Activated CD4-positive, CD25-positive, alpha-beta regulatory T cell treated with anti-CD3 and anti-CD28 coated beads, Interleukin-2, amount 50 U/mL, for 72 hours (primary cell): ENCODE results near the gene ENOX1.

Experiments used
- DNase-seq: peaks from one replicate; pipeline ENCODE4 v3.0.0; 2021

ENOX1 gene

DNA sequence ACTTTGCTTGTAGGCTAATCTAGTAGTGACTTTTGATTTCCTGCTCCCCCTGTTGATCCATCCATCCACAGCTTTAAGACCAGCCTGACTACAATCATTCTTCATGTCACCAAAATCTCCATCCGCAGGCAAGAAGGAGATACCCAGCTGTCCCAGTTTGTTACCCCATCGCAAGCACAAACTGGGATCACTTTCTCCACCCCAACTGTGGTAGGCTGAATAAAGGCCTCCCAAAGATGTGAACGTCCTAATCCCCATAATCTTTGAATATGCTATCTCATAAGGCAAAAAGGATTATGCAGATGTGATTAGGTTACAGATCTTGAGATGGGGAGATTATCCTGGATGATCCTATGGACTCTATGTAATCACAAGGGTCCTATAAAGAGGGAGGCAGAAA, 202.0 kb downstream of the ENOX1 start:
- no peak for DNase-seq

DNA sequence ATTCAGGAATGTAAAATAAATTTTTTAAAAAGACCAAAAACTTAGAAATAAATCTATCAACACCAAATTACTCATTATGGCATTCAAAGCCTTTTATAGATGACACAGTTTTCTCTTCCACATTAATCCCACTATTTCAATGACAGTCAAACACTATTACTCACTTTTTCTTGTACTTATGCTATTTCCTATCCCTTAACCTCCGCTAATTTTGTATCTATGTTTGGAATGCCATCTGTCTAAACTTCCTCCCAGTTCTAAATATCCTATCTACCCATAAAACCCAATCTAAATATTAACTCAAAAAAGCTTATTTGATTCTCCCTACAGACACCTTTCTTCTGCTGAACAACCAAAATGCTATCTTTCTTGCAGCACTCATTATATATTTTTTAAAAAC, 203.5 kb downstream of the ENOX1 start:
- DNase-seq = no peak

GRCh38 chr13:43580280-43580679, 206.5 kb downstream of the ENOX1 start:
- no peak for DNase-seq

DNA sequence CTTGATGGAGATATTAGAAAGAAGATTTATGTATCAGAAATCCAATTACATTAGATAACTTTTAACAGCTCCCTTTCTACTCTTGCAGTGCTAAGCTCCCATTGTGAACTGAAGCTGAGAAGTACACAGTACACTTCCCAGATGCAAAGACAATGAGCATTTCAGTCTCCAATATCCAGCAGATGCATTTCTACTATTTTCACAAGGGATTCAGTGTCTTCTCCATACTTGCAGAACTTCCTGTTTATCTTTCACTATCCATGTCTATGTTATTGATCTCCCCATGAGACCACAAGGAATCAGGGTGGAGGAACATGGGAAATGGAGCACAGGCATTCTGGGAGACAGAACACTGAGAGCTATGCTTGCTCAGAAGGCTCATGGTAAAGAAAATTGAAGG, 207.5 kb downstream of the ENOX1 start:
- DNase-seq = no peak

- DNase-seq = no peak
These were observed 212.2 kb downstream of the ENOX1 start for GRCh38 chr13:43574605-43575004.

GRCh38 chr13:43573802-43574514, 212.8 kb downstream of the ENOX1 start:
- no peak for DNase-seq

DNA sequence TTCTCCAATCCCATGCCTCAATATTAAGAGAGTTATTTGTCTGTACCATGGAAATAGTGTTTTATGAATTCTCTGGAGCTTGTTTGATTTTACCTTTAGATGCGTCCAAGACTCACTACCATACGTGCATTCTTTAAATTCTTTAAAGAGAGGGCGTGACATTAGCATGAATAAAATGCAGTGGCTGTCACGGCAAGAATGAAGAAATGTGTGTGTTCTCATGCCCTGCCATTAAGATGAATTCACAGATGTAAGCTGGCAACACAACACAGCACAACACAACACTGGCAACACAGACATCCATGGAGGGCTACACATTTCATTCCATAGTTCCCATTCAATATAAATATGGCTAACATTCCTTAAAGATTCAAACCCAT, 213.4 kb downstream of the ENOX1 start:
- DNase-seq = no peak

- no peak for DNase-seq
These were observed 214.0 kb downstream of the ENOX1 start for GRCh38 chr13:43572656-43573360.

DNA sequence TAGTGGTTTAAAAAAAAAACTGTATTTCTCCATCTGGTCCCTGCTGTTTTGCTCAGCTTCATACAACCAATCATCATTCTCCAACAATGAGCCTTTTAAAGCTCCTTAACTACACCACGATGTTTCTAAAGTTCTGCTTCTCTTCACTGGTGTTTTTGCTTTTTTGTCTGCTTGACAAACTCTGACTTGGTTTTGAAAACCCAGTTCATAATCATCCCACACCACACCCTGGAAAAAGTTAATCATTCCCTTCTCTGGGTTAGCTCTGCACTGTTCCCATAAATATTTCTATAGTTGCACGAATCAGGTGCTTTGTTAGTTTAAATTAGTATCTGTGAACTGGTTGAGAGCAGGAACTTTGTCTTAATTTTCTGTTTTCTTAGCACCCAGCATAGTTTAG, 217.1 kb downstream of the ENOX1 start:
- no peak for DNase-seq

DNA sequence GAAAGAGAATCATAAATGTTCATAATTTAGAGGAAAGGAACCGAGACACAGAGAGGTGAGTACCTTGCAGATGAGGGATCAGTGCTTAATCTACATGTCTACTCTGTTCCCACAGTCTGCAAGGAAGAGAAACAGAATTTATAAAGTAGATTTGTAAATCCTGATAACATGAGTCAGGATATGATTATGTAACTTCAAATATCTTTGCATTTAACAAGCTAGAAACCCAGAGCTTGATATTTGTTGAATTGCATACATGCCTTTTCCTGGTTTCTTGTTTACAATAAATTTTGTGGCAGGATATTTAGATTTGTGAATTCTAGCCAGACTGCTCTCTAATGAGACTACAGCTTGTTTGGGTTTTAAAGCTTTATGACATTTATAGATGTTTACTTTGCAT, 219.2 kb downstream of the ENOX1 start:
- DNase-seq = no peak

GRCh38 chr13:43564952-43565351, 221.8 kb downstream of the ENOX1 start:
- no peak for DNase-seq

DNA sequence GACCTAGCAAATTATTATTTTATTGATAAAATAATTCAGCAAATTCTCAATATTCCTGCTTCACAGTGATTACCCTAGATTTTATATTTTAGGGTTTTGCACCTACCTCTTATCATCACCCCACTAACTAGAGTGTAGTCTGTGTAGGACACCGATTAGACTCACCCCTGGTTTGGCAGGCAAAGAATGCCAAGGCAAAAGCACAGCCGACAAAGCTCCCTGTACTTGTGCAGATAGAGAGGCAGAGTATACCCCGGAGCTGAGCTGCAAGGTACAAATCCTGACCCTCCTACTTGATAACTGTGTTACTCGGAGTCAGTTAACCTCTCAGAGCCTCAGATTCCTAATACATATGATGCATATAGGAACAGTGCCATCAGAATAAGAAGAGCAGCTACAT, 225.7 kb downstream of the ENOX1 start:
- DNase-seq = no peak

DNA sequence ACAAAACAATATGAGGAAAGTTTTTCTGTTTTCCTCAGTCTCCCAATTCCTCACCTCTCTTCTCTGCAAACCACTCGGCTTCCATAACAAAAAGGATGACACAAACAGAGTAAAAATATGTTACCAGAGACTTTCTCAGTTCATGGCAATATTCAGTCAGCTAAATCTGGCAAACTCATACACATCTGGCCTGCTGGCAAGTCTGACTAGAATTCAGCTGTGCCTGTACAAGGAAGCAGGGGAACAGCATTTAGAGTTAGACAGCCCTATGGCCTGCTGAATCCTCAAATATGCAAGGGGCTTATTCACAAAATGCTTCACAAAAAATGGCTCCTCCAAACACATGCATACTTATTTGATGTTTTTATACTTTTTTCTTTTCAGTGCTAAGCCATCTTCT, 227.8 kb downstream of the ENOX1 start:
- DNase-seq = no peak

- no peak for DNase-seq
These were observed 228.4 kb downstream of the ENOX1 start for GRCh38 chr13:43558326-43558725.

DNA sequence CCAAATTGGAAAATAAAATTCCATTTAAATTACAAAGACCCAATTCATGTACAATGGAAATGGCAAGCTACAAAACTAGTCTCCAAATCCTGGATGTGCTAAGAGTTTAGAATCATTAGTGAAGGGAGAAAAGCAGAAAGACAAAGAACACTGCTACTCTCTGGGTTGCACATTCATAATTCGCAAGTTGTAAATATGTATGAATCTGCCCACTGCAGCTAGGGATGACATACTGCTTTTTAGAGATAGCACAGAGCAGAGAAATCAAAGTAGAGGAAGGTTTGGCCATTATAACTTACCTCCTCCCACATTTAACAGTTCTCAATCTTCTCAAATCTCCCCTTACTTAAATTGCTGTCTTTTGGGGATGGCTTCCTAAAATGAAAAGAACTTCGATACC, 231.1 kb downstream of the ENOX1 start:
- DNase-seq = no peak

DNA sequence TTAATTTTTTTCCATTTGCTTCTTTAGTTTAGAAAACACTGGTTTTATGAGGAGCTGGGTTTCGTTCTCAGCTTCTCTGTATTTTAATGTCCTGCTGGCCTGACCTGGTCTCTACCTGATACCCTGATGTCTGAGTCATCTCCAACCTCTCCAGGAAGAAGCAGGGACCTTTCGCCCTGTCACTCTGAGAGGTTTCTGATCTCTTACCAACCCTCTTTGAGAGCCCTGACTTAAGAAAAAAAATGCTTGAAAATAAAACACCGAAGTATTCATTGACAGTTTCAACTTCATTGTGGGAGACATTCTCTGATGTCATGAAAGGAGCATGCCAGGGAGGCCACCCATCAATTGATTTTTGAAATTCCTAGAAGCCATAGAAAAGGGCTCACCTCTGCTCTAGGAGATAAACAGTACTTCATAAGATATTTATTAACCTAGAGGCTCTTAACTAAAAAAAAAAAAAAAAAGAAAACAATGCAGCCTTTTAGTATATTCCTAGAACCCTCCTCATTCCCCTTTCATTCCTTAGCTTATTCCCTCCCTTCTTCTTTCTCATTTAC, 234.8 kb downstream of the ENOX1 start:
- DNase-seq = no peak

DNA sequence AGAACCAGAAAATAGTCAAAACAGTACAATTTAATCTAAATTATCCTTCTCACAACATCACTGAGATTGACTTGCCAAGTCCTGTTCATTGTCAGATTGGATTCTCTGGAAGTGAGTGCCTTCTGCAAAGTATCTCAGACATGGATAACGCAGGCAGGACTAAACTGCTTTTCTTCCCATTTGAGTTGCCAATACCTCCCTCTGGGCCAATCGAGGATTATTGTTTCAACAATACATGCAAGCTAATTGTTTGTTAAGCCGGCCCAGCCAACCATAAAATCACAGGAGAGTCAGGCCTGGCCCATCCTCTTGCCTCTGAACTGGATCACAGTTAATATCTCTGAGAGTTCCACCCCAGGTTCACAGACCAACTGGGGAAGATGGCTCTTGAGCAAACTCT, 240.0 kb downstream of the ENOX1 start:
- no peak for DNase-seq

GRCh38 chr13:43546251-43546650, 240.5 kb downstream of the ENOX1 start:
- no peak for DNase-seq

DNA sequence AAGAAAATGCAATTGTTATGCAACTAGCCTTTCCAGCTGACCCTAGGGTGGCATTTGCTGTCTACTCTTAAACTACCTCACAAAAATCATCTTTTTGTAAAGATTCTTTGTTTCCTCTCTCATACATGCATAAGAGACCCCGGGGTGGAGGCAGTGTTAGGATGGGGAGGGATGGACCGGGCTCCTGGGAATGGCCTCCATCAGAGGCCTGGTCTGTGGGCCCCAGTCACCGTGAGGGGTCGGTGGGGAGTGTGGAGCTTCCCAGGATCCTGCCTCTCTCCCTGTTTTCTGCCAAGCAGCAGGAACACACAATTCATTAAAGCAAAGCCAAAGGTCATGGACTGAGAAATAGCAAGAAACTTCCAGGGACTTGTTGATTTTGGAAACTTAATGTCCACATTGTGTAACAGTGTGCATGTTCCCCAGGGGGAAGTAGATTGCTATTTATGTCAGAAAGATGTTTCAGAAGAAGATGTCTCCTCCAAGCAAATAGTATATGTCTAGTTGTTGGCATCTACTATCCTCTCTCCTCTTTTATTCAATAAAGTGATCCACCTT, 241.4 kb downstream of the ENOX1 start:
- DNase-seq = no peak

DNA sequence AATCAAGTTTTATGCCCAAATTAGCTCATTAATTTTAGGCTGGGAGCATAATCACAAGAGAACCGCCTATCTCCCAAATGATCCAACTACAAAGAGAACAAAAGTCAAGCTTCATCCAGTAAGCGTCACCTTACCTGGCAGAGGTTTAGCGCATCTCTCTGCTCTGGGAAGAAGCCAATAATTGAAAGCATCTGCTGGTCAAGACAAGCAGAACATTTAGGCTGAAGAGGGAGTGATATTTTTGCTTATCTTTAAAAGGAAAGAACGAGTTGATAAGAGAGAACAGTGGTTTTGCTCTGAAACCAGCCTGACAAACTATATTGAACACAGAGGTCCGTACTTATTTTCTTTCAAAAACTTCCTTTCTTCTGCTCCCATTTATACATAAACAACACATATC, 242.1 kb downstream of the ENOX1 start:
- DNase-seq = no peak

GRCh38 chr13:43544011-43544410, 242.8 kb downstream of the ENOX1 start:
- DNase-seq = no peak

DNA sequence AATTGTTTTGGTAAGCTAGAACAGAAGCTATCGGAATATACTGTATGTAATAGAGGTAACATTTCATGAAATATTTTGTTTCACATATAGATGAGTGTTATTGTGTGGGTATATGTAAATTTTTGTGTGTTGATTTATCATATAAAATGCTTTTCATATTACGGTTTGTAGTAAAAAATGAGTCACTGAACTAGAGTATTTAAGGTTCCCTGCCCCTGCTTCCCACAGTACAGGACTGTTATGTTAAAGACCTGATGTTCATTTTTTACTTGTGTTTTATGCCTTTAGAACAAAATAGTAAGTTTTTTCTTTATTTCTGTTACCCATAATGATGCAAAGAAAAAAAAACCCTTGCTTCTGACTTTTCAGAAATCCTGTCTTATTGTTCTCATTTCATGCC, 243.4 kb downstream of the ENOX1 start:
- DNase-seq = no peak

DNA sequence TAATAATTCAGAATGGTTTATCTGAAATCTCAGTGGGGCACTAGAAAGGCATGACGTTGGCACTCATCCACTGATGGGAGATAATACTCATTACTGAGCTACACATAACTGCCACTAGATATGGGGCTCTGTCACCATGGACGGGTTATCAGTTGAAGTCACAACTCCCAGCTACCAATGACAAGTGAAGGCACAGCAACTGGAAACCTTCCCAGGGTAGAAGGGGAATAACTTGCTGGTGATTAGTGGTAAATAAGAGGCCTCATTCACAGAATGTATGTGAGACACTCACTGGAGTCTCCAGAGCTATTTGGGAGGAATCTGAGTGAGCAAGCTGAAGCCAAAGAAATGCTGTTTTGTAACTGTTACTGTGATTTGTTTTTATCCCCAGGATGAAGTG, 249.6 kb downstream of the ENOX1 start:
- DNase-seq = no peak

DNA sequence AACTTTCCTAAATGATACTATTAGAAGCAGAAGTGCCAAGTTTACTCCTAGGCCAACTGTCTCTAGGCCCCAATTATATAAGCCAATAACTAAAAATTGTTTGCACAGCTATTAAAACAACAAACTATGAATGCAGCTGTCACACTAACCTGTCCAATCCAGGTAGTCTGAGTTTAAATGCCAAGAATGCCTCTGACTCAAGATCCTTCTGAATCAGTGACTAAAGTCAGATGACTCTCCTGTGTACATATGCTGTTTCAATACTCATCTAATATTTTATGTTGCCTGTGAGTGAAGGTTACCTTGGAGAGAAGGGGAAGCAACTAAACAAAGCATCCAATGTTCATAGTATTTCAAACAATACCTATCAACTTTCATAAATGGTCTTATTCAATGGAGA, 257.0 kb downstream of the ENOX1 start:
- no peak for DNase-seq
